Stomach smooth muscle (tissue), 2 donors: ENCODE measurements around the gene FH.

Experiments
- H3K27ac ChIP-seq: one replicate; pipeline ENCODE4 v1.7.0; 2013; ENCODE audit warnings: mild to moderate bottlenecking, low read length, inconsistent platforms
- H3K27me3 ChIP-seq, 2 donors: one replicate each; pipeline ENCODE4 v1.7.0; 2013; ENCODE audit warnings: low read length in 2 of 2; ENCODE audit not compliant: insufficient read depth in 2 of 2, control insufficient read depth in 1 of 2
- H3K36me3 ChIP-seq, 2 donors: one replicate each; pipeline ENCODE4 v1.7.0; 2013; ENCODE audit warnings: low read length in 2 of 2; ENCODE audit not compliant: control insufficient read depth in 2 of 2, insufficient read depth in 2 of 2
- H3K4me1 ChIP-seq: one replicate; pipeline ENCODE4 v1.7.0; 2013; ENCODE audit warnings: low read length; ENCODE audit not compliant: control insufficient read depth, insufficient read depth
- H3K4me3 ChIP-seq, 2 donors: one replicate each; pipeline ENCODE4 v1.7.0; 2013; ENCODE audit warnings: low read length in 2 of 2
- H3K9ac ChIP-seq, 2 donors: one replicate each; pipeline ENCODE4 v1.7.0; 2013; ENCODE audit warnings: low read length in 2 of 2, mild to moderate bottlenecking in 1 of 2
- H3K9me3 ChIP-seq, 2 donors: one replicate each; pipeline ENCODE4 v1.7.0; 2013; ENCODE audit warnings: low read length in 2 of 2; ENCODE audit not compliant: control insufficient read depth in 2 of 2
- donor health status: healthy.
- donor health status: Pancreatic carcinoma.

The FH gene

GRCh38 chr1:241482761-241483250 lies 36.7 kb downstream of the FH start:
- Histone ChIP-seq H3K27me3 (no peaks in the 10 kb centered on the region), H3K9me3 (no peaks in the 10 kb centered on the region), H3K9ac (no peak overlapping the region), H3K36me3 (no peaks in the 10 kb centered on the region), H3K4me3 (no peak overlapping the region), H3K4me1 (no peaks in the 10 kb centered on the region), H3K27ac (no peak overlapping the region)

GRCh38 chr1:241479294-241479693 lies 40.3 kb downstream of the FH start:
- H3K27me3 ChIP-seq = no peaks in the 10 kb centered on the region
- no peak overlapping the region for H3K4me3 ChIP-seq
- H3K27ac ChIP-seq = no peak overlapping the region
- no peak overlapping the region for H3K9ac ChIP-seq
- no peaks in the 10 kb centered on the region for H3K9me3 ChIP-seq
- no peaks in the 10 kb centered on the region for H3K4me1 ChIP-seq
- no peaks in the 10 kb centered on the region for H3K36me3 ChIP-seq

GRCh38 chr1:241475671-241476070 lies 43.9 kb downstream of the FH start:
- no peaks in the 10 kb centered on the region for H3K4me1 ChIP-seq
- H3K27me3 ChIP-seq = no peaks in the 10 kb centered on the region
- no peak overlapping the region for H3K9ac ChIP-seq
- no peak overlapping the region for H3K4me3 ChIP-seq
- H3K9me3 ChIP-seq = no peaks in the 10 kb centered on the region
- no peak overlapping the region for H3K27ac ChIP-seq
- no peaks in the 10 kb centered on the region for H3K36me3 ChIP-seq

- Histone ChIP-seq H3K36me3 (no peaks in the 10 kb centered on the region), H3K9ac (no peak overlapping the region), H3K9me3 (no peaks in the 10 kb centered on the region), H3K27ac (no peak overlapping the region), H3K27me3 (no peaks in the 10 kb centered on the region), H3K4me1 (no peaks in the 10 kb centered on the region), H3K4me3 (no peak overlapping the region)
Observed at GRCh38 chr1:241473026-241473425, 46.5 kb downstream of the FH start.

- no peaks in the 10 kb centered on the region for H3K4me1 ChIP-seq
- no peak overlapping the region for H3K27ac ChIP-seq
- H3K4me3 ChIP-seq = no peak overlapping the region
- no peaks in the 10 kb centered on the region for H3K36me3 ChIP-seq
- H3K9ac ChIP-seq = no peak overlapping the region
- no peaks in the 10 kb centered on the region for H3K9me3 ChIP-seq
- H3K27me3 ChIP-seq = no peaks in the 10 kb centered on the region
Observed at GRCh38 chr1:241470908-241471590, 48.5 kb downstream of the FH start.

- Histone ChIP-seq H3K27me3 (no peaks in the 10 kb centered on the region), H3K9ac (no peak overlapping the region), H3K27ac (no peak overlapping the region), H3K9me3 (no peaks in the 10 kb centered on the region), H3K4me3 (no peak overlapping the region), H3K36me3 (no peaks in the 10 kb centered on the region), H3K4me1 (no peaks in the 10 kb centered on the region)
Observed at GRCh38 chr1:241470361-241470760, 49.2 kb downstream of the FH start.

GRCh38 chr1:241465673-241466072 lies 53.9 kb downstream of the FH start:
- no peaks in the 10 kb centered on the region for H3K4me1 ChIP-seq

GRCh38 chr1:241464985-241465384 lies 54.6 kb downstream of the FH start:
- no peaks in the 10 kb centered on the region for H3K36me3 ChIP-seq

More at GRCh38 chr1:241465673-241466072, 53.9 kb downstream of the FH start:
- H3K9ac ChIP-seq = no peak overlapping the region
- H3K36me3 ChIP-seq = no peaks in the 10 kb centered on the region
- H3K27ac ChIP-seq = no peak overlapping the region
- peaks cover 0 to 4% of the 10 kb centered on the region in 2 donors for H3K9me3 ChIP-seq
- no peaks in the 10 kb centered on the region for H3K27me3 ChIP-seq
- no peak overlapping the region for H3K4me3 ChIP-seq

GRCh38 chr1:241462391-241462790 lies 57.2 kb downstream of the FH start:
- H3K9ac ChIP-seq = no peak overlapping the region
- no peak overlapping the region for H3K27ac ChIP-seq
- peaks cover 0 to 4% of the 10 kb centered on the region in 2 donors for H3K9me3 ChIP-seq
- no peaks in the 10 kb centered on the region for H3K4me1 ChIP-seq
- H3K27me3 ChIP-seq = no peaks in the 10 kb centered on the region
- H3K4me3 ChIP-seq = no peak overlapping the region
- no peaks in the 10 kb centered on the region for H3K36me3 ChIP-seq

More at GRCh38 chr1:241464985-241465384, 54.6 kb downstream of the FH start:
- H3K27me3 ChIP-seq = no peaks in the 10 kb centered on the region
- no peak overlapping the region for H3K9ac ChIP-seq
- H3K9me3 ChIP-seq = peaks cover 0 to 4% of the 10 kb centered on the region in 2 donors
- H3K4me1 ChIP-seq = no peaks in the 10 kb centered on the region
- no peak overlapping the region for H3K27ac ChIP-seq
- no peak overlapping the region for H3K4me3 ChIP-seq

- H3K9me3 ChIP-seq = peaks cover 0 to 4% of the 10 kb centered on the region in 2 donors
- H3K9ac ChIP-seq = no peak overlapping the region
- H3K27ac ChIP-seq = no peak overlapping the region
- H3K27me3 ChIP-seq = no peaks in the 10 kb centered on the region
- no peak overlapping the region for H3K4me3 ChIP-seq
- H3K36me3 ChIP-seq = no peaks in the 10 kb centered on the region
- H3K4me1 ChIP-seq = no peaks in the 10 kb centered on the region
Observed at GRCh38 chr1:241460098-241460873, 59.3 kb downstream of the FH start.
